Measurements from ENCODE around the gene CPED1. TPM values are rescaled to one million over a fixed set of nuclear protein-coding genes. Genes with fewer than 3 reads are reported as not detected.

The CPED1 gene
- total RNA-seq, 1 experiment from 2014 or later = 0.13 TPM

DNA sequence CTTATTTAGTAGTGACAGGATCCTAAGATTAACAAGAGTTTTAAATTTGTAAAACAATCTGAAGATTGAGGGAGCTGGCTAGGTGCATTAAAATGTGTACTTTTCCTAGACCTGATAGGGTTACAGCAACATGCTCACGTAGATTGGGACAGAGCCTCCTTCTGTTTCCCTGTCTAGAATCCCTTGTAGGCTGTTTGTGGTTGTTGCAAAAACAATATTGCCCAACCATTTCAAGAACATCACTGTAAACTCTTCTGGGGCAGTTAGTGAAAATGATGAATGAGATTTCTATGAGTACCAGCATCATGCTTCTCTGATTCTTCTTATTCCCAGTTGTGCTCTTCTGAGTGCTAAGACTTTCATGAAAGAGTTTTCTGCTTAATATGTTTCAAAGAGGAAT is 14.7 kb upstream of the CPED1 start:
- H3K4me2 ChIP-seq (ENCODE audit: insufficient read depth, insufficient read length, low read length) = no peak overlapping the region
- DNase-seq = no peak
- H3K79me2 ChIP-seq (ENCODE audit: insufficient read depth, low read length) = no peaks in the 10 kb centered on the region
- no peaks in the 10 kb centered on the region for H4K20me1 ChIP-seq (ENCODE audit: control insufficient read depth, insufficient read depth, insufficient read length)
- H3K27ac Mint-ChIP-seq = no peak overlapping the region
- H3K56ac ChIP-seq (ENCODE audit: insufficient read length, low read depth, low read length) = no peak overlapping the region
- no peaks in the 10 kb centered on the region for H3K9me3 Mint-ChIP-seq
- TF ChIP-seq, protein P1, sequence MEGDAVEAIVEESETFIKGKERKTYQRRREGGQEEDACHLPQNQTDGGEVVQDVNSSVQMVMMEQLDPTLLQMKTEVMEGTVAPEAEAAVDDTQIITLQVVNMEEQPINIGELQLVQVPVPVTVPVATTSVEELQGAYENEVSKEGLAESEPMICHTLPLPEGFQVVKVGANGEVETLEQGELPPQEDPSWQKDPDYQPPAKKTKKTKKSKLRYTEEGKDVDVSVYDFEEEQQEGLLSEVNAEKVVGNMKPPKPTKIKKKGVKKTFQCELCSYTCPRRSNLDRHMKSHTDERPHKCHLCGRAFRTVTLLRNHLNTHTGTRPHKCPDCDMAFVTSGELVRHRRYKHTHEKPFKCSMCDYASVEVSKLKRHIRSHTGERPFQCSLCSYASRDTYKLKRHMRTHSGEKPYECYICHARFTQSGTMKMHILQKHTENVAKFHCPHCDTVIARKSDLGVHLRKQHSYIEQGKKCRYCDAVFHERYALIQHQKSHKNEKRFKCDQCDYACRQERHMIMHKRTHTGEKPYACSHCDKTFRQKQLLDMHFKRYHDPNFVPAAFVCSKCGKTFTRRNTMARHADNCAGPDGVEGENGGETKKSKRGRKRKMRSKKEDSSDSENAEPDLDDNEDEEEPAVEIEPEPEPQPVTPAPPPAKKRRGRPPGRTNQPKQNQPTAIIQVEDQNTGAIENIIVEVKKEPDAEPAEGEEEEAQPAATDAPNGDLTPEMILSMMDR (conservative IDR thresholded peaks at IDR 0.05) = no peak
- peaks cover 2 to 45% (median 35%) of the 10 kb centered on the region in 3 experiments for H3K36me3 Mint-ChIP-seq (ENCODE audit: insufficient read depth in 1 of 3, low read depth in 3 of 3)
- no peak overlapping the region for H2BK15ac ChIP-seq (ENCODE audit: low read depth, low read length)
- H2BK120ac ChIP-seq (ENCODE audit: low read depth, low read length, poor library complexity, severe bottlenecking) = no peak overlapping the region
- H3K4me1 Mint-ChIP-seq = no peaks in the 10 kb centered on the region
- no peak overlapping the region for H2BK5ac ChIP-seq (ENCODE audit: insufficient read length, low read length)
- H4K5ac ChIP-seq (ENCODE audit: insufficient read length, low read depth, low read length) = no peak overlapping the region
- no peaks in the 10 kb centered on the region for H3K27me3 ChIP-seq (ENCODE audit: insufficient read depth, low read length)
- H3K18ac ChIP-seq (ENCODE audit: insufficient read length, low read depth, low read length) = no peak overlapping the region
- H3K23me2 ChIP-seq (ENCODE audit: insufficient read length, low read depth, low read length, poor library complexity, severe bottlenecking) = no peaks in the 10 kb centered on the region
- no peaks in the 10 kb centered on the region for H3K79me1 ChIP-seq (ENCODE audit: insufficient read depth, low read depth, low read length, poor library complexity, severe bottlenecking)
- no CpG with 5 or more reads among the region's 1 CpG for WGBS (ENCODE audit: extremely low coverage, insufficient read length, low lambda C conversion rate)
- H4K8ac ChIP-seq (replicated peaks; ENCODE audit: insufficient read length, low read depth, low read length) = no peak overlapping the region
- no peak overlapping the region for H2BK20ac ChIP-seq (ENCODE audit: low read depth, low read length, poor library complexity, severe bottlenecking)
- H4K91ac ChIP-seq (ENCODE audit: insufficient read length, low read depth, low read length) = no peak overlapping the region
- H3T11ph ChIP-seq (ENCODE audit: low read length) = no peak overlapping the region
- H2AFZ ChIP-seq (ENCODE audit: low read length) = no peak overlapping the region
- no peak overlapping the region for H3K4me3 Mint-ChIP-seq
- H3K14ac ChIP-seq (ENCODE audit: insufficient read depth, low read length) = no peak overlapping the region
- no peaks in the 10 kb centered on the region for H3K9me3 ChIP-seq (ENCODE audit: control insufficient read depth, low read depth, low read length)
- no peak overlapping the region for H3K23ac ChIP-seq (ENCODE audit: insufficient read length, low read depth, low read length)
- H3K4me1 ChIP-seq (ENCODE audit: insufficient read depth, low read length) = no peaks in the 10 kb centered on the region
- H3K27me3 Mint-ChIP-seq (ENCODE audit: low read depth) = no peaks in the 10 kb centered on the region
- no peak overlapping the region for H3K4ac ChIP-seq (ENCODE audit: low read depth, low read length)
- H3K27ac ChIP-seq (ENCODE audit: insufficient read length, low read depth, low read length) = no peak overlapping the region
- no peak overlapping the region for H2AK5ac ChIP-seq (ENCODE audit: insufficient read length, low read length)
- H2BK12ac ChIP-seq (ENCODE audit: insufficient read length, low read depth, low read length) = no peak overlapping the region
- no peak overlapping the region for H3K9ac ChIP-seq (ENCODE audit: extremely low read depth, insufficient read length, low read length)

All from H9 (cell line).